ENCODE measurements around the gene OR10A6.

The OR10A6 gene

DNA sequence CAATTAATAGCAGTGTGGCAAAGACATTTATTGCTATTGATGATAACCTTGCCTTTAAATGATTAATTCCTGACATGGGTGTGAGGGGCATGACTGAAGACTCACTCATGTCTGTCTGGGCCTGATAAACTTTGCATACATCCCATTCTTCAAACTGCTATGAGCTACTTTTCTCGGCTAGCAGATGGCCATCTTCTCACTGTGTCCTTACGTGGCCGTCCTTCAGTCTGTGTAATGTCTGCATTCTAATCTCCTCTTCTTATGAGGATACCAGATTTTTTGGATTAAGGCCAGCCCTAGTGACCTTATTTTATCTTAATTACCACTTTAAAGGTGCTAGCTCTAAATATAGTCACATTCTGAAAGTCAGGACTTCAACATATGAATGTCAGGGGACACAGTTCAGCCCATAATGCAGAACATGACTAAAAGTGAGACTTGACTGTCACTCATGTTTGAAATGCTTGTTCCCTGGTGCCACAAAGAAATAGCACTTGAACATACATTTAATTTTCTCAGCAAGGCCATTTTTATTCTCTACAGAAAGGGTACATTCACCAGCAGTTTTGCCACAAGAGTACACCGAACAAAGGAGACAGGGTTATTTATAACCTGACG is 32.3 kb downstream of the OR10A6 start:
- Histone ChIP-seq H3K4me1 (ENCODE audit: control insufficient read depth in 1 of 2, insufficient read depth in 1 of 2, low read depth in 1 of 2, low read length in 1 of 2) (no peaks in the 10 kb centered on the region), H3K4me3 (ENCODE audit: low read depth in 1 of 2, low read length in 1 of 2) (no peak overlapping the region), H3K36me3 (no peaks in the 10 kb centered on the region), H3K27me3 (no peaks in the 10 kb centered on the region), H3K9me3 (no peaks in the 10 kb centered on the region), H3K27ac (no peak overlapping the region)
- TF ChIP-seq, protein P1, sequence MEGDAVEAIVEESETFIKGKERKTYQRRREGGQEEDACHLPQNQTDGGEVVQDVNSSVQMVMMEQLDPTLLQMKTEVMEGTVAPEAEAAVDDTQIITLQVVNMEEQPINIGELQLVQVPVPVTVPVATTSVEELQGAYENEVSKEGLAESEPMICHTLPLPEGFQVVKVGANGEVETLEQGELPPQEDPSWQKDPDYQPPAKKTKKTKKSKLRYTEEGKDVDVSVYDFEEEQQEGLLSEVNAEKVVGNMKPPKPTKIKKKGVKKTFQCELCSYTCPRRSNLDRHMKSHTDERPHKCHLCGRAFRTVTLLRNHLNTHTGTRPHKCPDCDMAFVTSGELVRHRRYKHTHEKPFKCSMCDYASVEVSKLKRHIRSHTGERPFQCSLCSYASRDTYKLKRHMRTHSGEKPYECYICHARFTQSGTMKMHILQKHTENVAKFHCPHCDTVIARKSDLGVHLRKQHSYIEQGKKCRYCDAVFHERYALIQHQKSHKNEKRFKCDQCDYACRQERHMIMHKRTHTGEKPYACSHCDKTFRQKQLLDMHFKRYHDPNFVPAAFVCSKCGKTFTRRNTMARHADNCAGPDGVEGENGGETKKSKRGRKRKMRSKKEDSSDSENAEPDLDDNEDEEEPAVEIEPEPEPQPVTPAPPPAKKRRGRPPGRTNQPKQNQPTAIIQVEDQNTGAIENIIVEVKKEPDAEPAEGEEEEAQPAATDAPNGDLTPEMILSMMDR (IDR thresholded peaks at IDR 0.05) = no peak

DNA sequence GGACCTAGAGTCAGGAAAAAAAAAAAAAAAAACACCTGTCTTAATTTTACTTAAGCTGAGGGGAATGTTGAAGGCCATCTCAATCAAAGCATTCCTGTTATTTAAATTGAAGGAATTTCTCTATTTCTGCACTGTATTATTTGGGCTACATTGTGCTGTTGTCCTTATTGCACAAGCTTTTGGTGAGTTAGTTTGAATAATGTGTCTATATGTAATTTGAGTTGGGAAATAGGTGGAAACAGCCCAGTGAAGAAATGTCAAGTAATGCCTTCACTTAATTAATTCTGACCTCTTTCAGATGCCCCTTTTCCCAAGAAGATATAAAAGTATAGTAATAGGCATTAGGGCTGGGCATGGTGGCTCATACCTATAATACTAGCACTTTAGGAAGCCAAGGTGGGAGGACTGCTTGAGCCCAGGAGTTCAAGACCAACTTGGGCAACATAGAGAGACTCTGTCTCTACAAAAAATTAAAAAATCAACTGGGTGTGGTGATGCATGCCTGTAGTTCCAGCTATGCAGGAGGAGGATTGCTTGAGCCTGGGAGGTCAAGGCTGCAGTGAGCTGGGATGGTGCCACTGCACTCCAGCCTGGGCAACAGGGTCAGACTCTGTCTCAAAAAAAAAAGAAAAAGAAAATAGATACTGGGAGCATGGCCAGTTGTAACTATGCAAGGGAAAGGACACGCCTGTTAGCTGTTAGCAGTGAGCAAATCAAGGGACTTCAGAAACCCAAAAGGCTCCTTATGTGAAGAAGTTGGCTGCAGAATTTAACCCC is 34.9 kb downstream of the OR10A6 start:
- no peak overlapping the region for H3K27ac ChIP-seq
- H3K9me3 ChIP-seq = no peaks in the 10 kb centered on the region
- no peaks in the 10 kb centered on the region for H3K36me3 ChIP-seq
- no peak overlapping the region for H3K4me3 ChIP-seq (ENCODE audit: low read depth in 1 of 2, low read length in 1 of 2)
- H3K27me3 ChIP-seq = peaks cover 7% of the 10 kb centered on the region
- H3K4me1 ChIP-seq (ENCODE audit: control insufficient read depth in 1 of 2, insufficient read depth in 1 of 2, low read depth in 1 of 2, low read length in 1 of 2) = no peaks in the 10 kb centered on the region
- TF ChIP-seq, protein P1 (IDR thresholded peaks at IDR 0.05) = no peak

DNA sequence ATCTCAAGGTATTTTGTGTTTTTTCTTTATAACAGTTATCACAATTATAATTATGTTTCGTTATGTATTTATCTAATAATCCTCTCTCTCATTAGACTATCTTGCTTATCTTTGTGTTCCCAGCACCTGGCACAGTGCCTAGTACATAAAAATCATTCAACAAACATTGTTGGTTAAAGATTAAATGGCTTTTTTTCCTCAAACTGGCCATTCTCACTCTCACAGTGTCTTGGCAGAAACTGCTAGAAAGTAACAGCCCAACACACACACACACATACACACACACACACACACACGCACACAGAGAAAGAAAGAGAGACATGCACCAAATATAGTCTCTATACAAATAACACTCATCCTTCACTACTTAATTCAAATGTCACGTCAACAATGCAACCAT is 36.8 kb downstream of the OR10A6 start:
- Histone ChIP-seq H3K27me3 (peaks cover 25% of the 10 kb centered on the region), H3K27ac (no peak overlapping the region), H3K4me3 (ENCODE audit: low read depth in 1 of 2, low read length in 1 of 2) (no peak overlapping the region)

DNA sequence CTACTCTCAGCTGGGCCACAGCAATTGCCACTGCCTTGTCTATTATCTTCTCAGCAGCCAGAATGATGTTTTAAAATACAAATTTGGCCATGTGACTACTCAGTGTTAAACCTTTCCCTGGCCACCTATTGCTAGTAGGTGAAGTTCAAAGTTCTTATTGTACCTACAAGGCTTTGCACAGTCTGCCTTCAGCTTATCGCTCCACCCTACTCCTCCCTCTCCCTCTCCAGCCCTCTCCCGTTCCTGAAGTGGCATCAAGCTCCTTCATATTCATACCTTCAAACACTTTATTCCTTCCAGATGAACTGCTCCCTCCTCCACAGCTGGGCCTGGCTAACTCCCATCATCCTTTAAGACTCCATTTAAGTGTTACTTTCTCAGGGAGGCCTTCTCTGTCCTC is 37.3 kb downstream of the OR10A6 start:
- Histone ChIP-seq H3K4me3 (ENCODE audit: low read depth in 1 of 2, low read length in 1 of 2) (no peak overlapping the region), H3K36me3 (no peaks in the 10 kb centered on the region), H3K4me1 (ENCODE audit: control insufficient read depth in 1 of 2, insufficient read depth in 1 of 2, low read depth in 1 of 2, low read length in 1 of 2) (no peaks in the 10 kb centered on the region), H3K27me3 (peaks cover 25% of the 10 kb centered on the region), H3K9me3 (no peaks in the 10 kb centered on the region), H3K27ac (no peak overlapping the region)
- TF ChIP-seq, protein P1 (IDR thresholded peaks at IDR 0.05) = no peak

More for the DNA sequence above, 36.8 kb downstream of the OR10A6 start:
- Histone ChIP-seq H3K4me1 (ENCODE audit: control insufficient read depth in 1 of 2, insufficient read depth in 1 of 2, low read depth in 1 of 2, low read length in 1 of 2) (no peaks in the 10 kb centered on the region), H3K9me3 (no peaks in the 10 kb centered on the region), H3K36me3 (no peaks in the 10 kb centered on the region)
- TF ChIP-seq, protein P1 (IDR thresholded peaks at IDR 0.05) = no peak

DNA sequence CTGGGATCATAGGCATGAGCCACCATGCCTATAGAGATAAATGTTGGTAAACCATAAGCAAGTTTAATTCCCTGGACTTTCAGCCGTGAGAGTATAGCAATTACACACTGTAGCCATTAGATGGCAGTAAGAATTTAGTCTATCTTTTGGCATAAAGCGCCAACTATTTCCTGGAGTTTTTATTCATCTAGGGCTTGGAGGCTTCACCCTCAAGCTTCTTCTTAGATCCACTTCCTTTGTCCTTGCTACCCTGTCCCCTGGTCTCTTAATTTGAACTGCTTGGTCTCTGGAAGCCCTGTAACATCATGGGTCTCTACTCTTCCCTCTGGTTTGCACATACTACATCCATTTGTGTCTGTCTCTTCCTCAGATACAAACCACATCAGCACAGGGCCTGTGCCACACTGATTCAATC is 38.2 kb downstream of the OR10A6 start:
- H3K36me3 ChIP-seq = no peaks in the 10 kb centered on the region
- H3K27ac ChIP-seq = no peak overlapping the region
- H3K27me3 ChIP-seq = peaks cover 25% of the 10 kb centered on the region
- H3K9me3 ChIP-seq = no peaks in the 10 kb centered on the region
- TF ChIP-seq, protein P1 (IDR thresholded peaks at IDR 0.05) = no peak
- no peaks in the 10 kb centered on the region for H3K4me1 ChIP-seq (ENCODE audit: control insufficient read depth in 1 of 2, insufficient read depth in 1 of 2, low read depth in 1 of 2, low read length in 1 of 2)
- H3K4me3 ChIP-seq (ENCODE audit: low read depth in 1 of 2, low read length in 1 of 2) = no peak overlapping the region

All from neutrophil (primary cell).